Heart right ventricle (tissue), 16 donors: Measurements from ENCODE around the gene PIWIL4. TPM values are rescaled to one million over a fixed set of nuclear protein-coding genes. Genes with fewer than 3 reads are reported as not detected.
"Not testable (repeated sequence)": the region's sequence is repeated elsewhere in the genome, so short reads cannot be mapped to it uniquely, and the experiment has no call there.

Experiments
- ATAC-seq, 8 donors: fragments of 200-7000 bp; cut with Tn5 transposase; one replicate each; pipeline ENCODE4 v1.9.1; 2020; ENCODE audit warnings: mild to moderate bottlenecking in 8 of 8, moderate library complexity in 8 of 8, moderate number of reproducible peaks in 1 of 8
- DNase-seq, 2 donors: peaks; one replicate each; pipeline ENCODE4 v3.0.0-alpha.2; 2020
- H3K27ac ChIP-seq, 10 donors: fragments of 200-600 bp; sonication (generic) in 2 of 10; one replicate each; pipeline versions ENCODE4 v1.5.0 to v1.8.0; 2020 to 2022; ENCODE audit warnings: mild to moderate bottlenecking in 3 of 10
- H3K27me3 ChIP-seq, 7 donors: fragments of 200-600 bp; one replicate each; pipeline ENCODE4 v1.8.0; 2021 to 2022; ENCODE audit warnings: mild to moderate bottlenecking in 2 of 7
- H3K36me3 ChIP-seq, 9 donors: fragments of 200-600 bp; sonication (generic) in 1 of 9; one replicate each; pipeline versions ENCODE4 v1.5.0 to v1.8.0; 2020 to 2022; ENCODE audit warnings: mild to moderate bottlenecking in 2 of 9
- H3K4me1 ChIP-seq, 9 donors: fragments of 200-600 bp; sonication (generic) in 1 of 9; one replicate each; pipeline versions ENCODE4 v1.5.0 to v1.8.0; 2020 to 2022; ENCODE audit warnings: mild to moderate bottlenecking in 4 of 9
- H3K4me3 ChIP-seq, 10 donors: fragments of 200-600 bp; sonication (generic) in 2 of 10; one replicate each; pipeline versions ENCODE4 v1.5.0 to v1.8.0; 2020 to 2022; ENCODE audit warnings: mild to moderate bottlenecking in 7 of 10, moderate library complexity in 2 of 10
- H3K9me3 ChIP-seq, 11 donors: fragments of 200-600 bp in 10 of 11; sonication (generic) in 2 of 11; one replicate each; pipeline versions ENCODE4 v1.5.0 to v1.8.0; 2013 to 2022; ENCODE audit warnings: mild to moderate bottlenecking in 2 of 11, control low read depth in 1 of 11, moderate library complexity in 1 of 11
- CTCF ChIP-seq, 9 donors: fragments of 200-600 bp; sonication (generic) in 2 of 9; IDR thresholded peaks; one replicate each; pipeline versions ENCODE4 v1.5.0 to v1.8.0; 2021 to 2022; ENCODE audit warnings: antibody characterized with exemption in 9 of 9, mild to moderate bottlenecking in 5 of 9, moderate library complexity in 1 of 9
- WGBS, 2 donors: extraction: QIAGEN DNeasy Blood & Tissue Kit; methylation state at CpG; one replicate each; pipeline ENCODE4 v1.1.7; 2013; ENCODE audit warnings: inconsistent platforms in 1 of 2; 5-methylcytosine and 5-hydroxymethylcytosine counted together
- intact Hi-C, 10 donors: fragments of 100-400 bp; cut with DNase I; formaldehyde crosslinking; loops; one replicate each; pipeline versions ENCODE4 v1.11.1 to v1.14.2; 2022
- polyA plus RNA-seq, 2 donors: library from polyadenylated mRNA; stranded (reverse); fragments of 200-250 nt; gene quantifications; one replicate each; pipeline ENCODE4 v1.2.3, GENCODE V29; 2013
- total RNA-seq, 10 donors: library from RNA; stranded (reverse); fragmentation: NEBNext Ultra II Directional in 3 of 10; extraction: Animal tissue kit (Norgen Biotek cat#: 25700) in 3 of 10; gene quantifications; one replicate each; pipeline versions ENCODE4 v1.2.1 to v1.2.4, GENCODE V29; 2021 to 2023
- donor health status: Arrhythmogenic right ventricular cardiomyopathy.
- donor health status: ischemic (EF 13 %, LVEDD 7.1; RV severe dilation, severe dysfunction).
- donor health status: healthy with polysubstance abuse.
- donor health status: DM: no; HTN: yes; CAD: no.
- donor health status: DM: no; HTN: no; CAD: no.
- donor health status: ischemic (EF 25% LVEDD 6.9; RV normal size, moderate dysfunction).
- donor health status: ischemic (EF 25% LVEDD 5.7; RV mildly dilated, moderate dysfunction).
- donor health status: healthy.
- donor health status: DM: yes; HTN: yes; CAD: no.
- donor health status: Ischemic cardiomyopathy.
- donor health status: ischemic (EF 35%, LVEDD 5.7; RV mildly dilated, moderate dysfunction).
- donor health status: nonischemic (EF 11% LVEDD 7.7; RV severe dilation, severe dysfunction).
- donor health status: DM: yes; HTN: yes; CAD: no.
- donor health status: PGD.
- donor health status: ischemic (EF 29% LVEDD 5.4; RV normal size, mild dysfunction).
- donor health status: nonischemic (EF 23%, LVEDD 6.1; RV moderate dilation, normal function).

PIWIL4 gene
- total and polyA plus RNA-seq, 12 donors: 0.37 to 2.6 (median 1.3) TPM

GRCh38 chr11:94563176-94563847, 3.9 kb upstream of the PIWIL4 start:
- peak in 7 of 9 donors; percentile 14 to 60 (median 45) for TF ChIP-seq CTCF (IDR thresholded peaks at IDR 0.05)
- DNase-seq (no peak), ATAC-seq (peak; percentile 88 to 97 (median 94))
- no peaks in the 10 kb centered on the region for H3K36me3 ChIP-seq
- peaks cover 0 to 36% (median 8%) of the 10 kb centered on the region in 9 donors for H3K4me1 ChIP-seq
- WGBS, 2 donors: 46 to 53% methylated on average over 4 of the region's 4 CpGs
- no peaks in the 10 kb centered on the region for H3K9me3 ChIP-seq
- H3K27me3 ChIP-seq: no peaks in the 10 kb centered on the region
- no peak overlapping the region for H3K4me3 ChIP-seq
- intact Hi-C loops: loop anchor here in 8 of 10 donors (2.0 to 5.0 kb wide), 4 partner anchors 41 to 46 kb away; no protein-coding TSS in a partner anchor
- H3K27ac ChIP-seq: no peak overlapping the region

- intact Hi-C loops: loop anchor here in 8 of 10 donors (2.0 to 5.0 kb wide), 4 partner anchors 42 to 47 kb away; no protein-coding TSS in a partner anchor
- Histone ChIP-seq H3K4me1 (peaks cover 0 to 30% (median 8%) of the 10 kb centered on the region in 9 donors), H3K9me3 (no peaks in the 10 kb centered on the region), H3K27ac (no peak overlapping the region), H3K4me3 (no peak overlapping the region), H3K36me3 (no peaks in the 10 kb centered on the region), H3K27me3 (no peaks in the 10 kb centered on the region)
- WGBS, 2 donors: 66 to 71% methylated on average over 8 of the region's 8 CpGs
- ATAC-seq (peak in 3 of 8 donors; percentile 7 to 25 (median 8)), DNase-seq (no peak)
- no peak for TF ChIP-seq CTCF (IDR thresholded peaks at IDR 0.05)
Observed at GRCh38 chr11:94563848-94564467, 3.2 kb upstream of the PIWIL4 start.

GRCh38 chr11:94568200-94568599, 1.0 kb downstream of the PIWIL4 start:
- no peaks in the 10 kb centered on the region for H3K27me3 ChIP-seq
- no peak for TF ChIP-seq CTCF (IDR thresholded peaks at IDR 0.05)
- peaks cover 0 to 13% (median 6%) of the 10 kb centered on the region in 9 donors for H3K4me1 ChIP-seq
- H3K4me3 ChIP-seq: no peak overlapping the region
- intact Hi-C loops: no loop called here
- ATAC-seq (no peak), DNase-seq (no peak)
- WGBS, 2 donors: 97 to 98% methylated on average over 5 of the region's 5 CpGs
- no peaks in the 10 kb centered on the region for H3K36me3 ChIP-seq
- no peaks in the 10 kb centered on the region for H3K9me3 ChIP-seq
- no peak overlapping the region for H3K27ac ChIP-seq

- Histone ChIP-seq H3K27ac (no peak overlapping the region), H3K9me3 (no peaks in the 10 kb centered on the region), H3K4me1 (peaks cover 0 to 8% (median 2%) of the 10 kb centered on the region in 9 donors), H3K4me3 (no peak overlapping the region), H3K36me3 (no peaks in the 10 kb centered on the region), H3K27me3 (no peaks in the 10 kb centered on the region)
- 75 to 81% methylated on average over 4 of the region's 4 CpGs for WGBS, 2 donors
- no peak for TF ChIP-seq CTCF (IDR thresholded peaks at IDR 0.05)
- intact Hi-C loops: no loop called here
- no peak for ATAC-seq
- DNase-seq: no peak
Observed at GRCh38 chr11:94568717-94569116, 1.5 kb downstream of the PIWIL4 start.

GRCh38 chr11:94572975-94573374, 5.8 kb downstream of the PIWIL4 start:
- H3K36me3 ChIP-seq, H3K27ac ChIP-seq, DNase-seq, H3K4me3 ChIP-seq, H3K27me3 ChIP-seq, H3K9me3 ChIP-seq, ATAC-seq, intact Hi-C loops: not testable (repeated sequence)
- H3K4me1 ChIP-seq: peaks cover 0 to 16% (median 0%) of the 10 kb centered on the region in 9 donors
- WGBS, 2 donors: 74 to 88% methylated on average over 2 of the region's 2 CpGs
